ENCODE results near the gene CCBE1.

CCBE1 gene

DNA sequence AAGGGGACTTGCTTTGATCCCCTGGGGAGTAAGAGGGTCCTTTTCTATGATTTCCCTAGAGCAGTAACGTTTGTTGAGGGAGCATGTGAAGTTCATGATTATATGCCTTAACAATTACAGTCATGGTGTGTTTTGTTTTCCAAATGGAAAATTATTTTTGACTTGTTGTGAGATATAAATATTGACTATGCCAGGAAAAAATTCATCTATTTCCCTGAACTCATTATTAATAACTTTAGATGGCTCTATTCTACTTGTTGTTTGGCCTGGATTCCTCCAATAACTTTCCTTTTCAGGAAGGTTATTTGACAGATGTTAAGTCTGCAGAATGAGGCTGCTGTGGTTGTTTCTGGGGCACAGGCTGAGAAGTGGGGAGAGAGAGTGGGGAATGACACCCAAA, 266.1 kb downstream of the CCBE1 start:
- DNase-seq, result no peak

DNA sequence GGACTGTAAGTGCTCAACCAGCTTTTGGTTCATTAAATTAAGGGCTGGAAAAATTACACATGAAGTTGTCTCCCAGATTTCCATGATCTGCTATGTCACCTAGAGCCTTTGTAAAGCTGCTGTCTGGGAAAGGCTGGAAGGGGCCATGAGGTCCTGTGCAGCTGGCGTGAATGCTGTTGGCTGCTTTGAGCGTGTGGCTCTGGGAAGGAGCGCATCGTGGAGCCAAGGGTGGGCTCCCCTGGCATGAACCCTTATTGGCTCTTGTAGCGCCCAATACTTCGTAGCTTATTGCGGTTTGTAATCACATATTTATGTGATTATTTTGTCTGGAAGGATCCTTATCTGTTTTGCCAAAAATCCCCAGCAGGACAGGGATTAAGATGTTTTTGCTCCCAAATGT, 267.6 kb downstream of the CCBE1 start:
- no peak for DNase-seq

DNA sequence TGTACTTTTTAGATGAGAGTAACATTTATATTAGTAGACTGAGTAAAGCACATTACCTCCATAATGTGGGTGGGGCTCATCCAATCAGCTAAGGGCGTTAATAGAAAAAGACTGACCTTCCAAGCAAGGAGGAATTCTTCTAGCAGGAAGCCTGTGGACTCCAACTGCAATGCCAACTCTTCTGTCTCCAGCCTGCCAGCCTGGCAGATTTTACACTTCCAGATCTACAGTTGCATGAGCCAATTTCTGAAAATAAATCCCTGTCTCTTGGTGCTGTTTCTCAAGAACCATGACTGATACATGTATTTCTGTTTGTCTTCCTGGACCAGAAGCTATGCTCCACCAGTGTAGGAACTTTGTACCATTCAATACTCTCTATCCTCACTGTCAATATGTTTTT, 269.2 kb downstream of the CCBE1 start:
- DNase-seq, result no peak

DNA sequence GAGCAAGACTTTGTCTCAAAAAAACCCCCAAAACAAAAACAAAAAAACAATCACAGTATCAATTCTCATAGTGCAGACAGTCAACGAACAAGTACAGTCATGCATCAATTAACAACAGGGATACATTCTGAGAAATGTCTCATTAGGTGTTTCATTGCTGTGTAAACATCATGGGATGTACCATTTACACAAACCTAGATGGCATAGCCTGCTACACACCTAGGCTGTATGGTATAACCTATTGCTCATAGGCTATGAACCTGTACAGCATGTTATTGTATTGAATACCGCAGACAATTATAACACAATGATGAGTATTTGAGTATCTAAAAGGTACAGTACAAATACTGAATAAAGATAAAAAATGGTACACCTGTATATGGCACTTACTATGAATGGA, 270.4 kb downstream of the CCBE1 start:
- no peak for DNase-seq

DNA sequence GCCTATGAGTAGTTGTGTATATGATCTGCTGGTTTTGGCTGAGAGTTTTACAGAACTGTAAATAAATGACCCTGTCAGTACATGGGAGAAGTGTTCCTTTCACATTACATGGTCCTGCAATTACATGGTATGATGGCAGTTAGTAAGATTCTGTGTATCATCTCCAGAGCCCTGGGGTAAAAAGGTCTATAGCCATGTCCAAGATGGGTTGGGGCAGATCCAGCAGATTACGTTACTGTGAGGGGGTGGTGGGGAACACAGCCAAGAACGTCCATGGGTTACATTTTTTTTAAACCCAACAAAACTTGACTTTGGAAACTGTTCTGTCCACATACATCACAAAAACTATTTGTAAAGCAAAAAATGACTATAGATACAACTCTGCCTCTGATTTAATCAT, 274.0 kb downstream of the CCBE1 start:
- DNase-seq, result no peak

DNA sequence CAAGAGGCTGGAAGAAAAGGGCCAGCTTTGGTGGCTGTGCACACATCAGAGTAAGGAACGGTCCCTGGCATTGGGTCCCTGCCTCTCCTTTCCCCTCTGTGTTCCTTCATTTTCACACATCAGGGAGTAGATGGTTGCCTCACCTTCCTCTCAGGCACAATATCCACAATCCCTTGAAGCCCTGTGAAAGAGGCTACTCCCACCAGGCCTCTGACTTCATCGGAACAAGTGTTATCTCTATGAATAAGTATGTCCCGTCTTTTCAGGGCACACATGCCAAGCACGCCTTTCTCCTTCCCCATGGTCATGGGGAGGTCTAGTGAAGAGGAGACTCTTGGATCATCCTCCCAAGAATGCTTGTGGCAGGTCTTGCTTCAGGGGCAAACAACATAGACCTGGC, 277.0 kb downstream of the CCBE1 start:
- no peak for DNase-seq

DNA sequence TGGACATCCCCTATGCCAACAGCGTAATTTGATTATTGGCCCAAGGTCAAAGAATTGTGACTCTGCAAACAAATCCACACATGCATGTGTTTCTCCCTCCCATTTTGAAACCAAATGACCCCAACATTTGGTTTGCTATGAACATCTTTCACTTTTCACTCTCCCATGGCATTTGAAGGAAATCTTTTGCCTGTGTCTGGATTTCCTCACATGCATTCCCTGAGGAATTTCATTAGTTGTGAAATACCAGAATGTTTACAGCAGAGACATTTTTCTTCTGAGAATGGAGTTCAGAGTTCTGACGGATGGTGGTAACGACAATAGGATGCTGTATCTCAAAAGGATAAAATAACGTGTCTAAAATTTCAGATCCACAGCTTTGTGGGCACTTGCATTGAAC, 277.8 kb downstream of the CCBE1 start:
- no peak for DNase-seq

DNA sequence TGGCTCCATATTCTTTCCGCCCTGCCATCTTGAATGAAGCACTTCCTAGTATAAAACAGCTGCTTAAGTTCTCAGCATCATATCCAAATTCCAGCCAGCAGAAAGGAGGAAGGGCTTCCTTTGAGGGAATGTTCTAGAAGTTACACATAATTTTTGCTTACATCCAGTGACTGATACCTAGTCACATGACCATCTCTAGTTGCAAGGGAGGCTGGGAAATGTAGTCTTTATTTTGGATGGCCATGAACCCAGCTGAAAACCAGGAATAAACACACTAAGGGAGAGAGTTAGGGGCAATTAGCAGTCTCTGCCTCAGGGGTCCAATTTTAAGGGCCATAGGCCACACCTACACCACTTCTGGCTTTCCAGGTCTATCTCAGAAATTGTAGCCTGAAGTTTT, 280.4 kb downstream of the CCBE1 start:
- DNase-seq, result no peak

DNA sequence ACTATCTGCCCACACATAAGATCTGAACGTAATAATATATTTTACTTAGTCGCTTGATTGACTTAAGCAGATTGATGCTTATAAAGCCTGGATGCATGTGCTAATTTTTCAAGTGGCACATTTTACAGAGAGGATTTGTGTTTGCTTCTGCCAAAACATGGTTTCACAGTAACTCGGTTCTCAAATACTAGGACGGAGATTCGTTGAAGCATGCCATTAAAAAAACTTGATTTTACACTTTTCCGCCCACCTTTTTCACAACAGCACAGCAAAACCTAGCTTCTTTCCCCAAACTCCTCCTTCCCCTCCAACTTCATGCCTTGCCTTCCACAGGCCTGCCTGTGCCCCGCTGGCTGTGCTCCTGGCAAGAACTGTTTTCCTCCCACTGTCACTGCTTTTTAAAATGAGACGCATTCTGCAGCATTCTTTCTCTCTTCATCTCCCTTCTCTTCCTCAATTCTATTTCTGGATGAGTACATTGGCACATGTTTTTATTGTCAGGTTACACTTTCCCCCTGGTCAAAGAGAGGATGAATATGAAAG, 283.0 kb downstream of the CCBE1 start:
- DNase-seq, result no peak

DNA sequence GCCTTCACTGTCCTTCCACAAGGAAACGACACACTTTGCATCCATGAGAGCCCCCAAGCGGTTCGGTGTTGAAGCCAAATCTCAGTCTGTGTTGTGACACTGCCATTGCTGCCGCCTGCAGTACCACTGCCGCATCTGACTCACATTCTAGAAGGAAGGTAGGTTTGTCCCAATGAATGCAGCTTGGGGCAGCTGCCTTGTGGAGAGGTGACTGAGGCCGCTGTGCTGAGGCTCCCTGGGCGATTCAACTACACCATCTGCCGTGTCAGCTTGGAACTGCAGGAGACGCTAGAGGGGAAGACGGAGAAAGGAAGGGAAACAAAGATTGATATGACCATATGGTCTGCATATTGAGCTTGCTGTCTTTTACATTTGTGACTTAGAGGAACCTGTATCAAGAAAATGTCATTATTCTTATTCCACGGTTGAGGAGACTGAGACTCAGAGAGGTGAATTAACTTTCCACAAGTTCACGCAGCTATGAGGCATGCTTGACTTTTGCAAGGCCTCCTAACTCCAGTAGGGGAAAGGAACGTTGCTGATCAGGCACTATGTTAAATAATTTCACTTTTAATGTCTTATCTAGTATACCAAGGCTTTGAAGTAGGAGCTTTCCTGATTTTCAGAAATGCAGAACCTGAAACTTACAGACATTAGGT, 294.7 kb downstream of the CCBE1 start:
- peak; percentile 94 for DNase-seq

DNA sequence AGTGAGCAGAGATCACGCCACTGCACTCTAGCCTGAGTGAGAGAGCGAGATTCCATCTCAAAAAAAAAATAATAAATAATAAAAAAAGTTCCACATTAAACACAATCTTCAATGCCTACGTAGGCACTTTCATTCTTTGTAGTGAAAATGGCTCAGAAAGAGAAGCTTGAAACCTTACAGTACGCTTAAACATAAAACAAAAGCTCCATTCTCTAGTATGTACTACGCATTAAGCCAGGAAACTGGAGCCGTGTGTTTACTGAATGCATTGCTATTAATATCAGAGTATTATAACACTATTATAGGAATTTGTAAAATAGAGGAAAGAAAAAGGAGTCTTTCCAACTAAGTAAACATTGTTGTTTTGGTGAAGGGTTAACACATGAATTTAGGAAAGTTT, 296.8 kb downstream of the CCBE1 start:
- DNase-seq, result no peak

DNA sequence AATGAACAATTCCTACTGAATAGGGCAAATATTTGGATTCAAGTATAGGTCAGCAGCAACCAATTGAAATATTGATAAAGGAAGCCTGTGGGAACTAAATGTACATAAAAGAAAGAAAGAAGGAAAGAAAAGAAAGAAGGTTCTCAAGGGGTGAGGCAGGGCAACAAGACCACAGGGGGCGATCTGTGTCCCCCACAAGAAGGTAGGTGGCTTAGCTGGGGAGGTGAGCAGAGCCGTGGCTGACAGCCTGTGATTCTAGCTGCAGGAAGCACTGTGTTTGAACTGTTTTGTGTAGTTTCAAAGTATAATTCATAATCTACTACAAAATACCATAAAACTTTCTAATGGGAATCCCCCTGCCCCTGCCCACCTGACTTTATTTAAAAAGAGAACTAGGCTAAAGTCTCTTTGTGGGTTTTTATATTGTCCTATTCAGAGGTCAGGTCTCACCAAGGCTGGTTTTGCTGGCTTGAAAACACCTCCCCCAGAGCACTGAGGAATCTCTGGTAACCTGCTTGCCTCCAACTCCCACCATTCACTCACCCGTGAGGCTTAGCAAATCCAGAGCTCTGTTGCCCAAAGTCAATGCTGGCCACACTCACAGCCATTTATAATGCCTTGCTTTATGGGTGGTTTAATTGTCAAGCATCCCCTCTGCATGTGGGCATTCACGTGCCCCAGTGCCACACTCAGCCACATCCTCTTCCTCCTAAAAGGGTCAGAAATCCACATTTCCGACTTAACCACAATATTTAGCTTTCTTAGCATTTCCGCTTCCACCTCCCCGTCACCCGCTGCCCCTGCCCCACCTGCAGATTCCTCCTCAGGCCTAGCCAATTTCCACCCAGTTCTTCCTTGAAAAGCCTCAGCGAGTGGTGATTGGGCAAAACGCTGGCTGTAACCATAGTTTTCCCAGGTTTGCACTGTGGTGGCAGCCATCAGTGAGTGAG, 301.7 kb downstream of the CCBE1 start:
- DNase-seq, result no peak

DNA sequence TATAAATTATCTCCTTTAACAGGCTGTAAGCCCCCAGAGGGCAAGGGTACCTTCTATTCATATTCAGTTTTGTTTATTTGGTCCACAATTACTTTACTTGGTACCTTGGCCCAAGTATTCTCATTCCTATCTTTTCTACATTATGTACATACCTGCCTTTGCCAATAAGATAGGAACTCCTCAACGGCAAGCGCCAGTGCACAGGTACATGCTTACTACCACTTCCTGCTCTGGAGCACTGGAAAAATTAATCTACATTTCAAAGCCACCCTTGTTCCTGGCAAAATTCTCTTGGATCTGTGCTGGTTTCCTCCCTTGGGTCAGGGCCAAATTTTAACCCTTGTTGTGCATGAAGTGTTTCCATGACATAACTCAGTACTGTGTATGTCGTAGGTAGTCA, 303.8 kb downstream of the CCBE1 start:
- no peak for DNase-seq

DNA sequence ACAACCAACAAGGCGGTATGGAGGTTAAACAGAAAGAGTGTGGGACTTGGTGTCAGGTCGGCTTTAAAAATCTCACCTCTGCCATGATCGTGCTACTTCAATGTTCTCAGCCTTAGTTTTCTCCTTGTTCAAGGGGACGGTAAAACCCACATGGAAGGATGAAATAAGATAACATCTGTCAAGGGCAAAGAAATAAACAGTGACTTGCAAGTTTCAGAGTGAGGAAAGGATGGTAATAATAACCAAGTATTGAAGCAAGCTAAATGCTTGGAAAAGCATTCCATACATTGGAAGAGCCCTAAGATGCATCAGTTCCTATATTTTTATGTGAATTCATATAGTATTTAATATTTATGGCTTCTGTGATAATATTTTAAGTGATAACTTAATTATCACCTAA, 308.4 kb downstream of the CCBE1 start:
- DNase-seq, result no peak

DNA sequence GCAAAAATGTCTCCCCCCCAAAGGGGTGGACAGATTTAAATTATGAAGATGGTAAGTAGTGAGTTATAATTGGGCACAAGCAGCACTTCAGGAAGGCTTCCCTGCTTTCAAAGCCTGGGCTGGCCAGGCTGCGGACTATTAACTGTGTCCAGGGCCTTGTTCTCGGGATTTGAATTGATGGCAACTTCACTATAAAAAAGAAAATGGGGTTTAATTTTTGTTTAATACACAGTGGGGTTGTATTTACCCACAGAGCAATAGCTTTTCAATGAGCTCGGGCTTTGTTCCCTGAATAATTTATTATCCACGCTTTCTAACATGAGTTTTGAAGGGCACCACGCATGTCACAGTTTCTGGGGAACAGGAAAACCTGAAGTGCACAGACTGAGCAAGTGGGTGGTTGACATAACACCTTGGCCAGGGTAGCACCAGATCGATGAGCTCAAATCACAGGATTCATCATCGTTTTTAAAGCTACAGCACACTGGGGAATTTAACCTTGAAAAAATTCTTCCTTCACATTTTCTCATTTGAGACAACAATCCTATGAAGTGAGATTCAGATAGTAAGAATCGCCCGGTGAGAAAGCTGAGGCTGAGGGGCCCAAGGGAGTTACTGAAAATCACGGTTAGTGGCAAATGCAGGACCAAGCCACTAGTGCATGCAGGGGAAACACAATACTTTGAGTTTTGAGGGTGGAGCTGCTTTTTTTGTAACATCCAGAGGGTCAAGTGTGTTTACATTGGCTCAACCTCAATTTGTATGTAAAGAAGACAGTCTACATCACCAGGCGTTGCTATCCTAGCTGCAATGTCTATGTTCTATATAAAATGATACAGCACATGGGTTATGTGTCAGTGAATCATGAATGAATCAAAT, 309.3 kb downstream of the CCBE1 start:
- DNase-seq, result no peak

DNA sequence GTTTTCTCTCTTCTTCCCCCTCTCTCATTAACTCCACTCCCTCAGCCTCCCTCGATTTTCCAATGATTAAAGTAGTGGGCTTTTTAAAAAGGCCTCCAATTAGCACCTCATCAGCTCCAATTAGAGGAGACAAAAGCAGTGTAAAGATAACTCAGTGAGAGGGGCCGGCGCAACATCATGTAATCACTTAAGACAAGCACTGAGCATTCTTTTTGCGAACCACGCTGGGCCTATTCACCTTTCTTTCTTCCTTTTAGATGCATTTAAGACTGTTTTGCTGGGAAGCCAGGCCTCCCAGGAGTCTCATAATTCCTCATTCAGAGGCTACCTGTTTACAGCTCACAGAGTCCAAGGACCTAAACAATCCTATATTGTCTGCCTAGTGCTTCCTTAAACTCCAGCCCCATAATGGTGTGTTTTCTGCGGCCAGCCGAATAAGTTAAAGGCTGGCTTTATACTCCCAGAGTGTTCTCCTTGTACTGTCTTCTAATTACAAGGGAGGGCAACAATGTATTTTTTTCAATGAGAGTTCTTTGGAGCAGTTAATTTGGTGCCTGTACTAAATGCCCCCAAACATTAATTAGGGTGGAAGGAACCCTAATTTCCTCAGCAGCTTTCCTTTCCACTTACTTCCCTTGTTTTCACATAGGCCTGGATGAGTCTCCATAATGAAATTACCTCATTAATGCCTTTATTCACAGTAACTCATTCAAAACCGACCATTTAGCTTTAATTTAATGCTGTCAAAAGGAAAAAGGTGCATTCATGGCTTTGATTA, 310.1 kb downstream of the CCBE1 start:
- no peak for DNase-seq

DNA sequence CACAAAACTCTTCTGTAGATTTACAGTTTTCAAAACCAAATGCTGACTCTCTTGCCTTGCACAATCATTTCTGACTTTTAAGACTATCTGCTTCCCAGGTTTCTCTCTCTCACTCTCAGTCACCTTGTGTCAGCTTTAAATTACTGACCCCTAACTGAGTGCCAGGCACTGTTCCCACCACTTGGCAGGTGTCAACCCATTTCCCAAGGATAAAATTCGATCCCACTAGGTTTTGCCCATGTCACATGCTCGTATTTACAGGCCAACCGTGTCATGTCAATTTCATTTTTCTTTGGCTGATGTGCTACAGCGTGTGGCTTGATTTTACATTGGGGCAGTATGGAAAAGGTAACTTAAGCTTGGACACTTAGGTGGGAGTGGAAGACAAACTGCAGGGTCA, 312.0 kb downstream of the CCBE1 start:
- no peak for DNase-seq

DNA sequence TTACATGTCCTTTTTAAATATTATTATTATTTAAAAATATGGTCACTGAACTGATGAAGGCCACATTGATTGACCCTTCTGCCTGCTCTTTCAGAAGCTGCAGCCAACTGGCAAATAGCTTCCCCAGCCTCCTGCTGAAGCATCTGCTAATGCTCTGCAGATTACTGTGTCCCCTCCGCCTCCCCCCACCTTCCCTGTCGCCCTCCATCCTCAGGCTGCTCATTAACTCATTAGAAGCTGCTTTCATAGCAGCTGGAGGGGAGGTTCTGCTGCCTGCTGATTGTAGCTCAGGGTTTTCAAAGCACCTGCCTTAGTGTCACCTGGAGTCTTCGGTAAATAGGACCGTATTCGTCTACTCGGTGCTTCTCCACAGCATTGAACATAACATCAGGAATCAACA, 313.4 kb downstream of the CCBE1 start:
- DNase-seq, result no peak

DNA sequence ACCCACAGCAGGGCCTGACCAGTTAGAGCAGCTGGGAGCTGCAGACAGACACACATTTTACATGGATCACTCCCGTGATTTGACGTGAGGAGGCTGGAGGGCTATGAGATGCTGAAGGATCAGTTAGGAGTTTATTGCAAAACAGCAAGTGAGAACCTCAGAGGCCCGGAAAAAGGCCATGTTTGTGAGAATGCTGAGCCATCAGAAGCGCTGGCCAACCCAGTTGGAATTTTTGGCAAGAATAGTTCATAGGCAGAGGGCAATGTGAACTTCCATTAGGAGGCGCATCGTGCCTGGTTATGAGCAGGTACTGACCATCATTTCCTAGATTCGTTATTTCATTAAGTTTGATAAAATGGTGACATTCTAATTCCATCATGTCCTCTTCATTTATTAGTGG, 314.8 kb downstream of the CCBE1 start:
- no peak for DNase-seq

DNA sequence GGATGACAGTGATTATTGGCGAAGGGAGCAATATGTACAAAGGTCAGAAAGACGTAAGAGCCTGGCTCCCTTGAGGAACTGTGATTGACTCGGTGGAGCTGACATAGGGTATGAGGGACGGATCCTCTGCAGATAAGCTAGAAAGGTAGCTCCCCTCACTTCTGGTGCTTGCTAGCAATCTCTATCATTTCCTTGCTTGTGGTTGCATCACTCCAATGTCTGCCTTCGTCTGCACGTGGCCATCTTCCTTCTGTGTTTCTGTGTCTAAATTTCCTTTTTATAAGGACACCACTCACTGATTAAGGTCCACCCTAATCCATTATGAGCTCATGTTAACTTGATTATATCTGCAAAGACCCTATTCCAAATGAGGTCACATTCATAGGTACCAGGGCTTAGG, 315.3 kb downstream of the CCBE1 start:
- DNase-seq, result no peak

All from DMS79 (cell line).